GM20000 (cell line): Measurements from ENCODE around the gene KRT1.

ENCODE experiments used
- DNase-seq: peaks from one replicate; pipeline ENCODE4 v3.0.0; 2012; ENCODE audit warnings: low spot score
- CTCF ChIP-seq: IDR thresholded peaks from 2 replicates; pipeline ENCODE4 v1.5.1; 2012; ENCODE audit warnings: mild to moderate bottlenecking, control low read depth; ENCODE audit errors: extremely low read depth, missing control alignments

Gene KRT1

GRCh38 chr12:52669426-52669825 lies 10.8 kb downstream of the KRT1 start:
- no peak for TF ChIP-seq CTCF
- DNase-seq, result no peak

- no peak for TF ChIP-seq CTCF
Observed at GRCh38 chr12:52667931-52668330, 12.3 kb downstream of the KRT1 start.

GRCh38 chr12:52667509-52667908 lies 12.7 kb downstream of the KRT1 start:
- DNase-seq, result no peak
- no peak for TF ChIP-seq CTCF

More at GRCh38 chr12:52667931-52668330, 12.3 kb downstream of the KRT1 start:
- DNase-seq, result no peak

GRCh38 chr12:52666471-52666870 lies 13.7 kb downstream of the KRT1 start:
- TF ChIP-seq CTCF, result no peak
- no peak for DNase-seq

GRCh38 chr12:52663420-52663819 lies 16.8 kb downstream of the KRT1 start:
- TF ChIP-seq CTCF, result no peak
- DNase-seq, result no peak

- DNase-seq, result no peak
- no peak for TF ChIP-seq CTCF
Observed at GRCh38 chr12:52662918-52663229, 17.3 kb downstream of the KRT1 start.

GRCh38 chr12:52662093-52662917 lies 17.9 kb downstream of the KRT1 start:
- no peak for TF ChIP-seq CTCF

More at GRCh38 chr12:52662093-52662917, 17.9 kb downstream of the KRT1 start:
- DNase-seq, result no peak
